ENCODE results near the gene GALNT13.

Gene GALNT13

DNA sequence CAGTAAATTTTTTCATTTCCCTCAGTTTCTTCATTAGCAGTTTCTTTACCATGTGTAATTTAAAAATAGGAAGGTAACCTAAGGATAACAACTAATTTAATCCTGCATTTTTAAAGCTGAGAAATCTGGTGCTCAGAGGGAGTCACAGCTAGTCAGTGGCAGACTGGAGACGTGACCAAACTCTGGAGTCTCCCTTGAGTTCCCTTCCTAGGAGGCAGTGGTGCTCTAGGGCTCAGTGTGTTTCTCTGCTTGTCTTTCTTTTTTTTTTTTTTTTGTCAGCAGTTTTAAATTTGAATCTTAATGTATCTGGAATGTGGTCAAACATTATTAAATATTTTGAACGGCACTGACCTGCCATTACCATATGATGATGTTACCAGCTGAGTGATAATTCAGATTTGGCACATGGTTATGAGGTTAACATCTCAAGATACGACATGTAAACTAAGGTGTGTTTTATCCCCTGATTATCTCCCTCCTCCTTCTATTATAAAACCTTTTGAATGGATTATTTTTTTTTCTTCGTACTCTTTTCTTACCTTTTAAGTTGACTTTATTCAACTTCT lies 226.2 kb downstream of the GALNT13 start:
- TF ChIP-seq, protein P1, sequence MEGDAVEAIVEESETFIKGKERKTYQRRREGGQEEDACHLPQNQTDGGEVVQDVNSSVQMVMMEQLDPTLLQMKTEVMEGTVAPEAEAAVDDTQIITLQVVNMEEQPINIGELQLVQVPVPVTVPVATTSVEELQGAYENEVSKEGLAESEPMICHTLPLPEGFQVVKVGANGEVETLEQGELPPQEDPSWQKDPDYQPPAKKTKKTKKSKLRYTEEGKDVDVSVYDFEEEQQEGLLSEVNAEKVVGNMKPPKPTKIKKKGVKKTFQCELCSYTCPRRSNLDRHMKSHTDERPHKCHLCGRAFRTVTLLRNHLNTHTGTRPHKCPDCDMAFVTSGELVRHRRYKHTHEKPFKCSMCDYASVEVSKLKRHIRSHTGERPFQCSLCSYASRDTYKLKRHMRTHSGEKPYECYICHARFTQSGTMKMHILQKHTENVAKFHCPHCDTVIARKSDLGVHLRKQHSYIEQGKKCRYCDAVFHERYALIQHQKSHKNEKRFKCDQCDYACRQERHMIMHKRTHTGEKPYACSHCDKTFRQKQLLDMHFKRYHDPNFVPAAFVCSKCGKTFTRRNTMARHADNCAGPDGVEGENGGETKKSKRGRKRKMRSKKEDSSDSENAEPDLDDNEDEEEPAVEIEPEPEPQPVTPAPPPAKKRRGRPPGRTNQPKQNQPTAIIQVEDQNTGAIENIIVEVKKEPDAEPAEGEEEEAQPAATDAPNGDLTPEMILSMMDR (IDR thresholded peaks at IDR 0.05; ENCODE audit: insufficient read depth, missing control alignments) = no peak
- no peak for DNase-seq (ENCODE audit: insufficient read length, low spot score)
- FAIRE-seq = no peak

DNA sequence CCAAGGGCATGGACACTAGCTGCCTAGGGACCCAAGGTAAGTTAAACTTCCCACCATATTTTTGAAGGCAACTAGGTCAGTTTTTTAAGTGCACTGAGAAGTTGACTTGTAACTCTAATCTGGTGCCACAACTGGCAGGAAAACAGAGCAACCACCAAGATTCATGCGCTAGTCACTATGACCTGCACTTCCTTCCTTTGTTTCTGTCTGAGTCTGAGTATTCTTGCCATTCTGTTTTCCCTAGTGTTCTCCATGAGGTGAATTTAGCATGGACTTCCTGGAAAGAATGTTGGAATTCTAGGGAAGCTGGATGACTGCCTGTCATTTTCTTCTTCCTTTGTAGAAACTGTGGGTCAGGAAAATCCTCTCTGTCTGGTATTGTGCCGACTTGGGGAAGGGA lies 249.0 kb downstream of the GALNT13 start:
- FAIRE-seq = no peak

GRCh38 chr2:154125891-154126290 lies 254.2 kb downstream of the GALNT13 start:
- TF ChIP-seq, protein P1 (IDR thresholded peaks at IDR 0.05; ENCODE audit: insufficient read depth, missing control alignments) = no peak
- no peak for FAIRE-seq
- no peak for DNase-seq (ENCODE audit: insufficient read length, low spot score)

More for the DNA sequence above, 249.0 kb downstream of the GALNT13 start:
- TF ChIP-seq, protein P1 (IDR thresholded peaks at IDR 0.05; ENCODE audit: insufficient read depth, missing control alignments) = no peak
- no peak for DNase-seq (ENCODE audit: insufficient read length, low spot score)

DNA sequence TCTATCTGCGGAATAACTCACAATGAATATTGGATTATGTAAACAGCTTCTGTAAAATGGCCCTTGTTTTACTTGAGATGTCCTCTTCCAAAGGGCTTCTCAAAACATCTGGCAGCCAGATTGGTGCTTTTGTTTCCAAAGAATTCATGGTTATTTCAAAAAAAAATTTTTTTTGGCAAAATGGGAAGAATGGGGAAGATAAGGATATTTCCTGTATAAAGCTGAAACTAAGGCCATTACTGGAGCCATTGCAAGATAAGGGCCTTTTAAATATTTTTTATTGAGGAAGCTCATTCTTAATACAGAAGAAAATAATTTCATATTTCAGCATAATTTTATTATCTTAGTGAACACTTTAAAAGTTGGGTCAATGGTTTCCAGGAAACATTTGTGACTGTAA lies 259.1 kb downstream of the GALNT13 start:
- TF ChIP-seq, protein P1 (IDR thresholded peaks at IDR 0.05; ENCODE audit: insufficient read depth, missing control alignments) = no peak
- FAIRE-seq = no peak
- no peak for DNase-seq (ENCODE audit: insufficient read length, low spot score)

DNA sequence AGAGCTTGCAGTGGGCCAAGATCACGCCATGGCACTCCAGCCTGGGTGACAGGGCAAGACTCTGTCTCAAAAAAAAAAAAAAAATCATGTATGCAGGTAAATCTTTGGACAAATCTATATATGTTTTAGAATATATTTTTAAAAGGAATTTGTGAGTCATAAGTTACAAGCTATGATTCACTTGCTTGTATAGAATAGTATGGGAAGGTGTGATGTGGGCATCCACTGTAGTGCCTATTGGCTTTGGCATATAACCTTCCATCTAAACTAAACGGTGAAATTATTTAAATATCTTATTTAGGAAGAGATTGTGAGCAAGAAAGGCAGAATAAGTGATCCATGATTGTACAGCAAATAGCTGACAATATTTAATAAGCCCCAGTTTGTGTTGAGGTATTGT lies 261.1 kb downstream of the GALNT13 start:
- no peak for FAIRE-seq
- TF ChIP-seq, protein P1 (IDR thresholded peaks at IDR 0.05; ENCODE audit: insufficient read depth, missing control alignments) = no peak
- DNase-seq (ENCODE audit: insufficient read length, low spot score) = no peak

DNA sequence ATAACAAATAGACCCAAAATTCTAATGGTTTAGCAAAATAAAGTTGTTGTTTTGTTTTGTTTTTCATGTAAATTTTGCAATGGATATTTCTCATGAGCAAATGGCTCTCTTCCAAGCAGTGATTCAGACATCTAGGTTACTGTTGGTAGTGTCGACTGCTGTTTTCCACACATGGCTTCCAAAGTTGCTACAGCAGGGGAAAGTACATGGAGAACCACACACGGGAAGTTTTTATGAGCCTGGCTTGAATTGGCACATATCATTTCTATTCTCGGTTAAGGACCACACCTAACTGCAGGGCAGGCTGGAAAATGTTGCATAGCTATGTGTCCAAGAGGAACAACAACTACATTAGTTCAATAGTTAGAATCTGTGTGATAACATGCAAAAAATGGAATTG lies 262.1 kb downstream of the GALNT13 start:
- DNase-seq (ENCODE audit: insufficient read length, low spot score) = no peak

More for the DNA sequence above, 262.1 kb downstream of the GALNT13 start:
- FAIRE-seq = no peak
- TF ChIP-seq, protein P1 (IDR thresholded peaks at IDR 0.05; ENCODE audit: insufficient read depth, missing control alignments) = no peak
